ENCODE measurements around the gene KRT10. TPM values are rescaled to one million over a fixed set of nuclear protein-coding genes. Genes with fewer than 3 reads are reported as not detected.
"Not testable (repeated sequence)": the region's sequence is repeated elsewhere in the genome, so short reads cannot be mapped to it uniquely, and the experiment has no call there.

The KRT10 gene
- total RNA-seq, 1 donor from 2014 or later, result 0.85 TPM

DNA sequence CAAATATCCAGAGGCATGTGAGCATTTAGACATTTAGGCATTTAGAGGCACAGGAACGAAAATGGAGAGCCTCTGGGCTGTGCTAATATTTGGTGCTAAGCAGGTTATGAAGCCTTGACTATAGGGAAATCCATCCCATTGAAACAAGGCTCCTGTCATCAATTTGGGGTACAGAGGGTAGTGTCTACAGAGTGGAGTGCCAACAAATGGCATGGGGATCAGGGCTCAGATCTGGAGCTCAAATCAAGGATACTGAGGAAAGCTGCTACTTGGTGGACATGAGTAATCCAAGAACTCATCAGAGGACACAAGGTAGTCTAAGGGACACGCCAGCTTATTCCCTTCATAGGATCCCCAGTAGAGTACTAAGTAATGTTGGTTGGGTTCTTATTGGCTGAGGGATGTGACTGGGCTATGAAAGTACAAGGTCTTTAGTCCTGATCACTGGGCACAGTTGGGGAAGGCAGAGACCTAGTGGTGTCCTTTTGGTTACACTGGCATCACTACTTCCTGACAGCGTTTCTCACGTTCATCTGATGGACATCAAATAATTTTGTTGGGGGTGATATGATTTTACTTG is 5.2 kb downstream of the KRT10 start:
- intact Hi-C loops (cut with DNase I), result loop anchor here (5.0 kb wide), 1 partner anchor 850 kb away; no protein-coding TSS in a partner anchor

DNA sequence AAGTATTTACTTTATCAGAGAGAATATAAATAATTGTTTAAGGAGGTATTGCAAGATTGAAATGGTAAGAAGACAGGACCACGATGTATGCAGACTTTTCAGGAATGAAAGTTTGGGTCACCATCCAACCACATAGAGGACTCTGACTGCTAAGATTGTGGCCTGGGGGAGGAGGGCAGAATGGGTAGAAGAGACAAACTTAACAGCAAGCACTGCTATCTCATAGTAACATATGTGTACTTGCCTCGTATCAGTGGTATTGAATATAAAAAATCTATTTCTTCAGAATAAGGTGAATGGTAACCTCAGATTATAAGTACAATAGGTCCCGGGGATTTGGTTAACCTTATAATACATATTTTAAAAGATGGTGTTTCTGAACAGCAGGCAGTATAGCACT is 5.8 kb downstream of the KRT10 start:
- Histone ChIP-seq H3K9me3 (no peaks in the 10 kb centered on the region), H3K4me3 (no peak overlapping the region), H3K36me3 (peaks cover 0 to 9% of the 10 kb centered on the region in 2 donors), H3K27me3 (no peaks in the 10 kb centered on the region), H3K27ac (no peak overlapping the region), H3K4me1 (peaks cover 0 to 8% of the 10 kb centered on the region in 2 donors)
- TF ChIP-seq, protein P1, sequence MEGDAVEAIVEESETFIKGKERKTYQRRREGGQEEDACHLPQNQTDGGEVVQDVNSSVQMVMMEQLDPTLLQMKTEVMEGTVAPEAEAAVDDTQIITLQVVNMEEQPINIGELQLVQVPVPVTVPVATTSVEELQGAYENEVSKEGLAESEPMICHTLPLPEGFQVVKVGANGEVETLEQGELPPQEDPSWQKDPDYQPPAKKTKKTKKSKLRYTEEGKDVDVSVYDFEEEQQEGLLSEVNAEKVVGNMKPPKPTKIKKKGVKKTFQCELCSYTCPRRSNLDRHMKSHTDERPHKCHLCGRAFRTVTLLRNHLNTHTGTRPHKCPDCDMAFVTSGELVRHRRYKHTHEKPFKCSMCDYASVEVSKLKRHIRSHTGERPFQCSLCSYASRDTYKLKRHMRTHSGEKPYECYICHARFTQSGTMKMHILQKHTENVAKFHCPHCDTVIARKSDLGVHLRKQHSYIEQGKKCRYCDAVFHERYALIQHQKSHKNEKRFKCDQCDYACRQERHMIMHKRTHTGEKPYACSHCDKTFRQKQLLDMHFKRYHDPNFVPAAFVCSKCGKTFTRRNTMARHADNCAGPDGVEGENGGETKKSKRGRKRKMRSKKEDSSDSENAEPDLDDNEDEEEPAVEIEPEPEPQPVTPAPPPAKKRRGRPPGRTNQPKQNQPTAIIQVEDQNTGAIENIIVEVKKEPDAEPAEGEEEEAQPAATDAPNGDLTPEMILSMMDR (IDR thresholded peaks at IDR 0.05), result no peak
- DNase-seq (ENCODE audit: low spot score in 2 of 2), result no peak
- intact Hi-C loops (cut with DNase I), result loop anchor here (5.0 kb wide), 1 partner anchor 851 kb away; no protein-coding TSS in a partner anchor

More for the DNA sequence above, 5.2 kb downstream of the KRT10 start:
- H3K4me3 ChIP-seq, result no peak overlapping the region
- no peak overlapping the region for H3K27ac ChIP-seq
- H3K27me3 ChIP-seq, result no peaks in the 10 kb centered on the region
- no peaks in the 10 kb centered on the region for H3K9me3 ChIP-seq
- no peak for DNase-seq (ENCODE audit: low spot score in 2 of 2)
- H3K36me3 ChIP-seq, result peaks cover 0 to 9% of the 10 kb centered on the region in 2 donors
- H3K4me1 ChIP-seq, result peaks cover 0 to 8% of the 10 kb centered on the region in 2 donors
- TF ChIP-seq, protein P1 (IDR thresholded peaks at IDR 0.05), result no peak

DNA sequence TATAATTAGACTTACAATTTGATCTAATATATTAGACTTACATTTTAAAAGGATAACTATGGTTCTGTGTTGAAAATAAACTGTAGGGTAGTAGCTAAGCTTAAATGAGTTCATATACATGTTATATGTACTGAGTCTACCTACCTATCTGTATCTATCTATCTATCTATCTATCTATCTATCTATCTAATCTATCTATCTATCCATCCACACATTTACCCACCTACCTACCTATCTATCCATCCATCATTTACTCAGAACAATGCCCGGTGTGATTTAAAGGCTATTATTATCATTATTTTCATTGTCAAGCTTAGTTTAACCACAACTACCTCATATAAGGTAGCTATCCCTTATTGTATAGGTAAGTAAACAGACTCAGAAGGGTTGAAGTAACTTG is 7.0 kb downstream of the KRT10 start:
- no peaks in the 10 kb centered on the region for H3K27me3 ChIP-seq
- intact Hi-C loops (cut with DNase I), result loop anchor here (5.0 kb wide), 1 partner anchor 852 kb away; no protein-coding TSS in a partner anchor
- H3K4me1 ChIP-seq, result peaks cover 3 to 8% of the 10 kb centered on the region in 2 donors
- H3K9me3 ChIP-seq, result no peaks in the 10 kb centered on the region
- TF ChIP-seq, protein P1 (IDR thresholded peaks at IDR 0.05), result no peak
- H3K27ac ChIP-seq, result no peak overlapping the region
- peaks cover 0 to 9% of the 10 kb centered on the region in 2 donors for H3K36me3 ChIP-seq
- H3K4me3 ChIP-seq, result no peak overlapping the region
- DNase-seq (ENCODE audit: low spot score in 2 of 2), result no peak

DNA sequence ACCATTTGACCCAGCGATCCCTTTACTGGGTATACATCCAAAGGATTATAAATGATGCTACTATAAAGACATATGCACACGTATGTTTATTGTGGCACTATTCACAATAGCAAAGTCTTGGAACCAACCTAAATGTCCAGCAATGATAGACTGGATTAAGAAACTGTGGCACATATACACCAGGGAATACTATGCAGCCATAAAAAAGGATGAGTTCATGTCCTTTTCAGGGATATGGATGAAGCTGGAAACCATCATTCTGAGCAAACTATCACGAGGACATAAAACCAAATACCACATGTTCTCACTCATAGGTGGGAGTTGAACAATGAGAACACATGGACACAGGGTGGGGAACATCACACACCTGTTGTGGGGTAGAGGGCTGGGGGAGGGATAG is 7.8 kb downstream of the KRT10 start:
- intact Hi-C loops (cut with DNase I), result loop anchor here (5.0 kb wide), 1 partner anchor 853 kb away; no protein-coding TSS in a partner anchor

DNA sequence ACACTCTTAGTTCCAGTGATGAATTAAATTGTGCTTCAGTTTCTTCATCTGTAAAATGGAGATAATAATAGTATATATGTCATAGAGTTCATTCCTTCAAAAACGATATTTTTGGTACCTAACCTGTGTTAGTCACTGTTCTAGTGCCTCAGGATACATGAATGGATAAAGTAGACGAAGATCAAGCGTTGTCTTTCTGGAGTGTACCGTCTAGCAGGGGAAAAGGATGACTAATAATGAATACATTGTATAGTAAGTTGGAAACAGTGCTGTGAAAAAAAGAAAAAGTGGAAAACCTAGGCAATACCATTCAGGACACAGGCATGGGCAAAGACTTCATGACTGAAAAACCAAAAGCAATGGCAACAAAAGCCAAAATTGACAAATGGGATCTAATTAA is 8.6 kb downstream of the KRT10 start:
- no peak overlapping the region for H3K4me3 ChIP-seq
- intact Hi-C loops (cut with DNase I), result no loop called here
- H3K4me1 ChIP-seq, result peaks cover 5 to 7% of the 10 kb centered on the region in 2 donors
- H3K27ac ChIP-seq, result no peak overlapping the region
- TF ChIP-seq, protein P1 (IDR thresholded peaks at IDR 0.05), result no peak
- H3K9me3 ChIP-seq, result no peaks in the 10 kb centered on the region
- H3K36me3 ChIP-seq, result peaks cover 0 to 9% of the 10 kb centered on the region in 2 donors
- H3K27me3 ChIP-seq, result no peaks in the 10 kb centered on the region
- DNase-seq (ENCODE audit: low spot score in 2 of 2), result no peak

More for the DNA sequence above, 7.8 kb downstream of the KRT10 start:
- H3K27ac ChIP-seq; H3K36me3 ChIP-seq; H3K4me3 ChIP-seq; H3K27me3 ChIP-seq; H3K4me1 ChIP-seq; DNase-seq (ENCODE audit: low spot score in 2 of 2); H3K9me3 ChIP-seq: not testable (repeated sequence)

DNA sequence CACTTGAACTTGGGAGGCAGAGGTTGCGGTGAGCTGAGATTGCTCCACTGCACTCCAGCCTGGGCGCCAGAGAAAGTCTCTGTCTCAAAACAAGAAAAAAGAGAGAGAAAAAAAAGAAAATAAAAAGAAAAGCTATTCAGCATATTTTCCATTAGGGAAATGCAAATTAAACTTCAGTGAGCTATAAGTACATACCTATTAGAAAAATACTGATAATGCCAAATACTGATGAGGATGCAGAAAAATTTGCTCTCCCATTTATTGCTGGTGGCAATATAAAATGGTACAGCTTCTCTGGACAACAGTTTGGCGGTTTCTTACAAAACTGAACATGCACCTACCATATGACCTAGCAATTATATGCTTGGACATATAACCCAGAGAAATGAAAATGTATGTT is 9.8 kb downstream of the KRT10 start:
- Histone ChIP-seq H3K36me3 (peaks cover 0 to 9% of the 10 kb centered on the region in 2 donors), H3K27me3 (no peaks in the 10 kb centered on the region), H3K27ac (no peak overlapping the region), H3K4me1 (peaks cover 5 to 7% of the 10 kb centered on the region in 2 donors), H3K4me3 (no peak overlapping the region), H3K9me3 (no peaks in the 10 kb centered on the region)
- DNase-seq (ENCODE audit: low spot score in 2 of 2), result no peak
- TF ChIP-seq, protein P1 (IDR thresholded peaks at IDR 0.05), result no peak
- intact Hi-C loops (cut with DNase I), result no loop called here

Measured in ascending aorta (tissue), 2 donors.